Stimulated activated effector memory CD8-positive, alpha-beta T cell treated with anti-CD3 and anti-CD28 coated beads, Interleukin-12 subunit alpha, Interleukin-12 subunit beta, amount 100 ng/mL, for 72 hours (primary cell): ENCODE results near the gene GINS3.
"Not testable (repeated sequence)": the region's sequence is repeated elsewhere in the genome, so short reads cannot be mapped to it uniquely, and the experiment has no call there.

Experiments used
- ATAC-seq: fragments of 150-1000 bp; cut with Tn5 transposase; 2 replicates; pipeline ENCODE4 v1.10.0; 2021
- DNase-seq, 2 donors: peaks; one replicate each; pipeline ENCODE4 v3.0.0; 2021 to 2022; ENCODE audit warnings: low spot score in 2 of 2
- H3K27ac Mint-ChIP-seq: one replicate; pipeline ENCODE4 v1.8.0; 2022; ENCODE audit warnings: mild to moderate bottlenecking, mixed read lengths
- H3K36me3 Mint-ChIP-seq: one replicate; pipeline ENCODE4 v1.8.0; 2022; ENCODE audit warnings: mild to moderate bottlenecking, mixed read lengths
- H3K4me1 Mint-ChIP-seq: one replicate; pipeline ENCODE4 v1.8.0; 2022; ENCODE audit warnings: mixed read lengths
- H3K4me3 Mint-ChIP-seq: one replicate; pipeline ENCODE4 v1.8.0; 2022; ENCODE audit warnings: mild to moderate bottlenecking, mixed read lengths
- H3K9me3 Mint-ChIP-seq: one replicate; pipeline ENCODE4 v1.8.0; 2022; ENCODE audit warnings: mixed read lengths

Gene GINS3

DNA sequence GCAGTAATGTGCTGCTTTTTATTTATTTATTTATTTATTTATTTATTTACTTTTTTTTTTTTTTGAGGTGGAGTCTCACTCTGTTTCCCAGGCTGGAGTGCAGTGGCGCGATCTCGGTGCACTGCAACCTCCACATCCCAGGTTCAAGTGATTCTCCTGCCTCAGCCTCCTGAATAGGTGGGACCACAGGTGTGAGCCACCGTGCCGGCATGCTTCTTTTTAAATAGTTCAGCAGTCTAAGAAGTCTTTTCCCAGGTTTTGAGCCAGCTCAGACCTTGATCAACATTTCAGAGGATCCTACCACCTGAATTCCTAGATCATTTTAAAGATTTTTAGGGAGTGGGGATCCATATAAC, 20.3 kb downstream of the GINS3 start:
- not testable (repeated sequence) for DNase-seq, H3K9me3 Mint-ChIP-seq, H3K27ac Mint-ChIP-seq, H3K4me3 Mint-ChIP-seq, H3K36me3 Mint-ChIP-seq, H3K4me1 Mint-ChIP-seq, ATAC-seq

DNA sequence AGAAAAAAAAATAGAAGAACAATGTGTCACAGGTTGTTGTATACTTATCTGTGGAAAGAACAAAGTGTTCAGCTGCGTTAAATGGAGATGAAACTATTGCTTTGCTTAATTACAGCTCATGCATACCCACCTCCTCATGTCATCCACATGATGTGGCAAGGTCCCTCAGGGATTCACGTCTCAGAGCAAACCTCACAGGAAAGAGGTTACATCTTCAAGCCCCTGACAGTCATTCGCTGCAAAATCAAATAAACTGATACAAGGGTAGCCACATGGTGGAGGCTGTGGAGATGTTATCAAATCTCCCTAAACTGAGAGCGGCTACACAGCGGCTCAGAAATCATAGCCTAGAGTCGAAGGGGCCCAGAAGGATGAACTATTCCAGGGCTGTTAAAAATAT, 21.1 kb downstream of the GINS3 start:
- ATAC-seq (no peak), DNase-seq (no peak)
- Mint-ChIP-seq H3K4me1 (no peaks in the 10 kb centered on the region), H3K27ac (no peak overlapping the region), H3K36me3 (no peaks in the 10 kb centered on the region), H3K9me3 (no peaks in the 10 kb centered on the region), H3K4me3 (no peak overlapping the region)

- H3K27ac Mint-ChIP-seq, result no peak overlapping the region
- H3K4me3 Mint-ChIP-seq, result no peak overlapping the region
- no peaks in the 10 kb centered on the region for H3K36me3 Mint-ChIP-seq
- no peak for ATAC-seq
- no peaks in the 10 kb centered on the region for H3K9me3 Mint-ChIP-seq
- H3K4me1 Mint-ChIP-seq, result no peaks in the 10 kb centered on the region
- DNase-seq, result no peak
Observed at GRCh38 chr16:58415003-58415402, 22.7 kb downstream of the GINS3 start.

DNA sequence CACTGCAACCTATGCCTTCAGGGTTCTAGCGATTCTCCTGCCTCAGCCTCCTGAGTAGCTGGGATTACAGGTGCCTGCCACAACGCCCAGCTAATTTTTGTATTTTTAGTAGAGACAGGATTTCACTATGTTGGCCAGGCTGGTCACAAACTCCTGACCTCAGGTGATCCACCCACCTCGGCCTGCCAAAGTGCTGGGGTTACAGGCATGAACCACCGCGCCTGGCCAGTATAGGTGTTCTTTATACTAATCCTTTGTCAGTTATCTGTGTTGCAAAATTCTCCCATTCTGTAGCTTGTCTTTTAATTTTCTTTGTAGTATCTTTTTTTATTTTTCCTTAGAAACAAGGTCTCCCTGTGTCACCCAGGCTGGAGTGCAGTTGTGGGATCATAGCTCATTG, 23.7 kb downstream of the GINS3 start:
- H3K4me3 Mint-ChIP-seq, ATAC-seq, DNase-seq, H3K36me3 Mint-ChIP-seq, H3K27ac Mint-ChIP-seq, H3K4me1 Mint-ChIP-seq, H3K9me3 Mint-ChIP-seq: not testable (repeated sequence)

DNA sequence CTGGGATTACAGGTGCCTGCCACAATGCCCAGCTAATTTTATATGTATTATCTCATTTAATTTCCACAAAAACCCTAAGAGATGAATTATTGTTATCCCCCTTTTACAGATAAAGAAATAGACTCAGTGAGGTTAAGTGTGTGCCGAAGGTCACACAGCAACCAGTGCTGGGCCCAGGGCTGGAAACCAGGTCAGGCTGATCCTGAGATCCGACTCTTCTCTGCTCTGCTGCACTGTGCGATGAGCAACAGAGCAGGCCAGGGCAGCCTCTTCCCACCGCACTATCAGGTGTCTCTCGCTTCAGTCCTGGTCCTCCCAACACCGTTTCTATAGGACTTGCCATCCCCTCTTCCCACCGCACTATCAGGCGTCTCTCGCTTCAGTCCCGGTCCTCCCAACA, 24.8 kb downstream of the GINS3 start:
- ATAC-seq (no peak), DNase-seq (no peak)
- H3K4me1 Mint-ChIP-seq, result no peaks in the 10 kb centered on the region
- no peak overlapping the region for H3K4me3 Mint-ChIP-seq
- no peak overlapping the region for H3K27ac Mint-ChIP-seq
- no peaks in the 10 kb centered on the region for H3K36me3 Mint-ChIP-seq
- H3K9me3 Mint-ChIP-seq, result no peaks in the 10 kb centered on the region

- ATAC-seq, result no peak
- Mint-ChIP-seq H3K27ac (no peak overlapping the region), H3K4me3 (no peak overlapping the region), H3K9me3 (no peaks in the 10 kb centered on the region), H3K36me3 (no peaks in the 10 kb centered on the region), H3K4me1 (no peaks in the 10 kb centered on the region)
- DNase-seq, result no peak
Observed at GRCh38 chr16:58417600-58417999, 25.3 kb downstream of the GINS3 start.

DNA sequence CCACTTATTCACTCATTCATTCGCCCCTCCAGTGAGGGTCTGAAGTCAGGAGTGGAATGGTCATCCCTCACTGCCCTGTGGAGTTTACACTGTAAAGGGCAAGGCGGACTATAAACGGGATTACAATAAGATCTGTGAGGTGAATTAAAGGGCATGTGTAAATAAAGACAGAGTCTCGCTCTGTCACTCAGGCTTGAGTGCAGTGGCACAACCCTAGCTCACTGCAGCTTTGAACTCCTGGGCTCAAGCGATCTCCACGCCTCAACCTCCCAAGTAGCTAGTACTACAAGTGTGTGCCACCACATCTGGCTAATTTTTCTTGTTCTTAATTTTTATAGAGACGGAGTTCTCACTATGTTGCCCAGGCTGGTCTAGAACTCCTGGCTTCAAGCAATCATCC, 25.8 kb downstream of the GINS3 start:
- Mint-ChIP-seq H3K9me3 (no peaks in the 10 kb centered on the region), H3K4me3 (no peak overlapping the region), H3K27ac (no peak overlapping the region), H3K4me1 (no peaks in the 10 kb centered on the region), H3K36me3 (no peaks in the 10 kb centered on the region)
- DNase-seq (no peak), ATAC-seq (no peak)

GRCh38 chr16:58418601-58419000, 26.3 kb downstream of the GINS3 start:
- Mint-ChIP-seq H3K4me1 (no peaks in the 10 kb centered on the region), H3K36me3 (no peaks in the 10 kb centered on the region), H3K9me3 (no peaks in the 10 kb centered on the region), H3K4me3 (no peak overlapping the region), H3K27ac (no peak overlapping the region)
- DNase-seq, result no peak
- ATAC-seq, result no peak

GRCh38 chr16:58419241-58419990, 27.1 kb downstream of the GINS3 start:
- no peaks in the 10 kb centered on the region for H3K36me3 Mint-ChIP-seq

GRCh38 chr16:58421059-58421458, 28.8 kb downstream of the GINS3 start:
- Mint-ChIP-seq H3K27ac (no peak overlapping the region), H3K36me3 (no peaks in the 10 kb centered on the region), H3K4me1 (peaks cover 14% of the 10 kb centered on the region), H3K4me3 (no peak overlapping the region), H3K9me3 (no peaks in the 10 kb centered on the region)
- ATAC-seq (no peak), DNase-seq (no peak)

More at GRCh38 chr16:58419241-58419990, 27.1 kb downstream of the GINS3 start:
- Mint-ChIP-seq H3K9me3 (no peaks in the 10 kb centered on the region), H3K27ac (no peak overlapping the region), H3K4me3 (no peak overlapping the region), H3K4me1 (no peaks in the 10 kb centered on the region)
- no peak for DNase-seq
- ATAC-seq, result no peak

- Mint-ChIP-seq H3K36me3 (no peaks in the 10 kb centered on the region), H3K9me3 (no peaks in the 10 kb centered on the region), H3K4me1 (peaks cover 17% of the 10 kb centered on the region), H3K27ac (no peak overlapping the region), H3K4me3 (no peak overlapping the region)
- DNase-seq, result no peak
- ATAC-seq, result no peak
Observed at GRCh38 chr16:58421529-58421928, 29.3 kb downstream of the GINS3 start.

DNA sequence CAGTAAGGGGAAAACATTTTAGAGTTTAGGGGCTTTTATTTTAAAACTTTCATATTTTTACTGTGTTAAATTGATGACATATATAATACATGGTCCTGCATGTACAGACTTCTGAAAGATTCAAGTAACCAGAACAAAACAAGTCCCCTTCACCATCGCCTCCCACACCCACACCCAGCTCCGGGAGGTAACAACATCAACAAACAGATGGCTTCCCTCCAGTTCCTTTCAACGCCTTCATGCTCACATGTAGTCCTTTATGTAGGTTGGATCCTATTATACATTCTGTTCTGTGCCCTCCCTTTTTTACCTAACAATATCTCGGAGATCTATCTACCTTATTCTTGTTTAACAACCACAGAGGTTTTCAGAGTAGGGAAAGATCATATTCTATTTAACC, 30.5 kb downstream of the GINS3 start:
- H3K36me3 Mint-ChIP-seq, result no peaks in the 10 kb centered on the region
- ATAC-seq (no peak), DNase-seq (no peak)
- H3K4me3 Mint-ChIP-seq, result no peak overlapping the region
- H3K9me3 Mint-ChIP-seq, result no peaks in the 10 kb centered on the region
- H3K27ac Mint-ChIP-seq, result no peak overlapping the region
- peaks cover 17% of the 10 kb centered on the region for H3K4me1 Mint-ChIP-seq

DNA sequence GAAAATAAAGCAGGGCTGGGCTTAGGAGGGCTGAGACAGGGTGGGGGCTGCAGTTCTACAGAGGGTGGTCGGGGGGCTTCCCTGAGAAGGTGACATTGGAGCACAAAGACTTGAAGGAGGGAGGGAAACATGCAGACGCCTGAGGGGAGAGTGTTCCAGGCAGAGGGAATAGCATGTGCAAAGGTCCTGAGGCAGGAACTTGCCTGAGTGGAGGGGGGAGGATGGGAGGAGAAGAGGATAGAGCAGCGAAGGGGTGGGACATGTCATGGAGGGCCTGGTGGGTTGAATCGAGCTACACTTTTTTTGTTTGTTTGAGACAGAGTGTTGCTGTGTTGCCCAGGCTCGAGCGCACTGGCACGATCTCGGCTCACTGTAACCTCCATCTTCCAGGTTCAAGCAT, 33.0 kb downstream of the GINS3 start:
- no peaks in the 10 kb centered on the region for H3K36me3 Mint-ChIP-seq
- peaks cover 17% of the 10 kb centered on the region for H3K4me1 Mint-ChIP-seq
- DNase-seq (no peak), ATAC-seq (no peak)
- H3K9me3 Mint-ChIP-seq, result no peaks in the 10 kb centered on the region
- H3K27ac Mint-ChIP-seq, result peak overlapping the region; percentile 26
- H3K4me3 Mint-ChIP-seq, result no peak overlapping the region

GRCh38 chr16:58425756-58426494, 33.7 kb downstream of the GINS3 start:
- peaks cover 17% of the 10 kb centered on the region for H3K4me1 Mint-ChIP-seq
- H3K4me3 Mint-ChIP-seq, result peak overlapping the region; percentile 13
- H3K9me3 Mint-ChIP-seq, result no peaks in the 10 kb centered on the region
- H3K27ac Mint-ChIP-seq, result peak overlapping the region; percentile 71
- no peaks in the 10 kb centered on the region for H3K36me3 Mint-ChIP-seq
- DNase-seq, result peak in 1 of 2 donors; percentile 53
- ATAC-seq, result peak; percentile 92

- DNase-seq (no peak), ATAC-seq (no peak)
- peak overlapping the region; percentile 3 for H3K27ac Mint-ChIP-seq
- no peaks in the 10 kb centered on the region for H3K36me3 Mint-ChIP-seq
- H3K4me3 Mint-ChIP-seq, result no peak overlapping the region
- H3K9me3 Mint-ChIP-seq, result no peaks in the 10 kb centered on the region
- H3K4me1 Mint-ChIP-seq, result peaks cover 17% of the 10 kb centered on the region
Observed at GRCh38 chr16:58426966-58427365, 34.7 kb downstream of the GINS3 start.
